HPDE6-E6E7 (cell line): ENCODE results near the gene PKP3.
A peak's percentile ranks its signal among the peaks of the same experiment; 100 is the strongest.
"Not testable (repeated sequence)": the region's sequence is repeated elsewhere in the genome, so short reads cannot be mapped to it uniquely, and the experiment has no call there.

Experiments used
- DNase-seq: peaks from one replicate; pipeline ENCODE4 v3.0.0; 2011; ENCODE audit warnings: missing footprints; ENCODE audit errors: extremely low spot score

Gene PKP3

GRCh38 chr11:377174-377865 is 16.7 kb upstream of the PKP3 start:
- no peak for DNase-seq

- no peak for DNase-seq
Observed at GRCh38 chr11:377883-378500, 16.0 kb upstream of the PKP3 start.

GRCh38 chr11:379205-380094 is 14.6 kb upstream of the PKP3 start:
- DNase-seq: no peak

- DNase-seq: no peak
Observed at GRCh38 chr11:380095-380480, 13.9 kb upstream of the PKP3 start.

GRCh38 chr11:380491-380890 is 13.5 kb upstream of the PKP3 start:
- DNase-seq: no peak

GRCh38 chr11:380996-381395 is 13.0 kb upstream of the PKP3 start:
- no peak for DNase-seq

- no peak for DNase-seq
Observed at GRCh38 chr11:381501-382072, 12.4 kb upstream of the PKP3 start.

- DNase-seq: no peak
Observed at GRCh38 chr11:382081-382629, 11.9 kb upstream of the PKP3 start.

- no peak for DNase-seq
Observed at GRCh38 chr11:383431-383830, 10.6 kb upstream of the PKP3 start.

GRCh38 chr11:384511-384910 is 9.5 kb upstream of the PKP3 start:
- no peak for DNase-seq

- no peak for DNase-seq
Observed at GRCh38 chr11:385594-386351, 8.2 kb upstream of the PKP3 start.

GRCh38 chr11:386483-386882 is 7.5 kb upstream of the PKP3 start:
- DNase-seq: no peak

- no peak for DNase-seq
Observed at GRCh38 chr11:387193-387793, 6.7 kb upstream of the PKP3 start.

GRCh38 chr11:389369-389768 is 4.6 kb upstream of the PKP3 start:
- not testable (repeated sequence) for DNase-seq

GRCh38 chr11:390175-390574 is 3.8 kb upstream of the PKP3 start:
- no peak for DNase-seq

- DNase-seq: no peak
Observed at GRCh38 chr11:391117-392017, 2.6 kb upstream of the PKP3 start.

GRCh38 chr11:392102-392777 is 1.8 kb upstream of the PKP3 start:
- no peak for DNase-seq

GRCh38 chr11:393219-394033 is 583 bp upstream of the PKP3 start:
- DNase-seq: peak; percentile 96
